ENCODE data around the gene LONRF3.

DNA sequence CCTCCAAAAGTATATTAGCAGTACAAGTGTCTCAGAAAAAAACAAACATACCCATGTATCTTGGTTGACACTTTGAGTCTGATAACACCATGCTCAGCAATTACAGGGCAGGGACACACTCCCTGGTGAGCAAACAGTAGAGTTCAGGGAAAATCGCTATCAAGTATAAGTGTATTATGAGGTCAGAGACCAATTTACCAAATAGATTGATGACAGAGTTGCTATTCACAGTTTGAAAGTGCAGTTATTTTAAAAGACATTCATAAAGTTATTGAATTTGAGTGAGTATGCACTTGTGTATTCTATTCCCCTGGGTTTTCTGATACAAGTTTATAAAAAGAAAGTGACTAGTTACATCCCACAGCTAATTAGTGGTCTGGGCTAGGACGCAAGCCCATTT is 10.2 kb upstream of the LONRF3 start:
- TF ChIP-seq, protein P1, sequence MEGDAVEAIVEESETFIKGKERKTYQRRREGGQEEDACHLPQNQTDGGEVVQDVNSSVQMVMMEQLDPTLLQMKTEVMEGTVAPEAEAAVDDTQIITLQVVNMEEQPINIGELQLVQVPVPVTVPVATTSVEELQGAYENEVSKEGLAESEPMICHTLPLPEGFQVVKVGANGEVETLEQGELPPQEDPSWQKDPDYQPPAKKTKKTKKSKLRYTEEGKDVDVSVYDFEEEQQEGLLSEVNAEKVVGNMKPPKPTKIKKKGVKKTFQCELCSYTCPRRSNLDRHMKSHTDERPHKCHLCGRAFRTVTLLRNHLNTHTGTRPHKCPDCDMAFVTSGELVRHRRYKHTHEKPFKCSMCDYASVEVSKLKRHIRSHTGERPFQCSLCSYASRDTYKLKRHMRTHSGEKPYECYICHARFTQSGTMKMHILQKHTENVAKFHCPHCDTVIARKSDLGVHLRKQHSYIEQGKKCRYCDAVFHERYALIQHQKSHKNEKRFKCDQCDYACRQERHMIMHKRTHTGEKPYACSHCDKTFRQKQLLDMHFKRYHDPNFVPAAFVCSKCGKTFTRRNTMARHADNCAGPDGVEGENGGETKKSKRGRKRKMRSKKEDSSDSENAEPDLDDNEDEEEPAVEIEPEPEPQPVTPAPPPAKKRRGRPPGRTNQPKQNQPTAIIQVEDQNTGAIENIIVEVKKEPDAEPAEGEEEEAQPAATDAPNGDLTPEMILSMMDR (IDR thresholded peaks at IDR 0.05) = no peak
- no peak for TF ChIP-seq POLR2A (IDR thresholded peaks at IDR 0.05)

Measured in body of pancreas (tissue), 4 donors.